Left lung (tissue), 10 donors: ENCODE results near the gene LOXL3. TPM values are rescaled to one million over a fixed set of nuclear protein-coding genes. Genes with fewer than 3 reads are reported as not detected.

Experiments used
- ATAC-seq: fragments of 200-7000 bp; cut with Tn5 transposase; one replicate; pipeline ENCODE4 v1.9.1; 2020; ENCODE audit warnings: moderate library complexity
- DNase-seq, 4 donors: peaks; one replicate each; pipeline ENCODE4 v3.0.0-alpha.2; 2013 to 2020
- H3K27ac ChIP-seq, 2 donors: fragments of 200-600 bp; sonication (generic) in 1 of 2; one replicate each; pipeline versions ENCODE4 v1.5.0 to v1.8.0; 2020 to 2021
- H3K27me3 ChIP-seq, 2 donors: fragments of 200-600 bp; sonication (generic) in 1 of 2; one replicate each; pipeline versions ENCODE4 v1.5.0 to v1.8.0; 2020 to 2021
- H3K36me3 ChIP-seq, 2 donors: fragments of 200-600 bp; sonication (generic) in 1 of 2; one replicate each; pipeline versions ENCODE4 v1.5.0 to v1.8.0; 2020 to 2021
- H3K4me1 ChIP-seq, 2 donors: fragments of 200-600 bp; one replicate each; pipeline ENCODE4 v1.8.0; 2021
- H3K4me3 ChIP-seq, 2 donors: fragments of 200-600 bp; sonication (generic) in 1 of 2; one replicate each; pipeline versions ENCODE4 v1.5.0 to v1.8.0; 2020 to 2021; ENCODE audit warnings: mild to moderate bottlenecking in 1 of 2
- H3K9me3 ChIP-seq, 2 donors: fragments of 200-600 bp; sonication (generic) in 1 of 2; one replicate each; pipeline versions ENCODE4 v1.5.0 to v1.8.0; 2020 to 2021
- intact Hi-C, 2 donors: fragments of 100-400 bp; cut with DNase I; formaldehyde crosslinking; loops; one replicate each; pipeline versions ENCODE4 v1.11.2 to v1.14.2; 2022
- polyA plus RNA-seq, 6 donors: library from polyadenylated mRNA; unstranded; fragments of 120-200 nt; gene quantifications; one replicate each; pipeline ENCODE4 v1.2.1, GENCODE V29; 2013; ENCODE audit not compliant: insufficient read length in 6 of 6
- total RNA-seq, 2 donors: library from RNA; stranded (reverse); fragmentation: NEBNext Ultra II Directional; extraction: Animal tissue kit (Norgen Biotek cat#: 25700); gene quantifications; one replicate each; pipeline ENCODE4 v1.2.1, GENCODE V29; 2021
- TF ChIP-seq, protein P1 (sequence below), 2 donors: fragments of 200-600 bp; sonication (generic) in 1 of 2; IDR thresholded peaks; one replicate each; pipeline versions ENCODE4 v1.5.0 to v1.8.0; 2021; ENCODE audit warnings: antibody characterized with exemption in 2 of 2
- donor health status: DM: no; HTN: yes; CAD: no.
- donor health status: DM: no; HTN: no; CAD: no.

LOXL3 gene
- total and polyA plus RNA-seq, 8 donors: 8.4 to 12.2 (median 10.0) TPM

DNA sequence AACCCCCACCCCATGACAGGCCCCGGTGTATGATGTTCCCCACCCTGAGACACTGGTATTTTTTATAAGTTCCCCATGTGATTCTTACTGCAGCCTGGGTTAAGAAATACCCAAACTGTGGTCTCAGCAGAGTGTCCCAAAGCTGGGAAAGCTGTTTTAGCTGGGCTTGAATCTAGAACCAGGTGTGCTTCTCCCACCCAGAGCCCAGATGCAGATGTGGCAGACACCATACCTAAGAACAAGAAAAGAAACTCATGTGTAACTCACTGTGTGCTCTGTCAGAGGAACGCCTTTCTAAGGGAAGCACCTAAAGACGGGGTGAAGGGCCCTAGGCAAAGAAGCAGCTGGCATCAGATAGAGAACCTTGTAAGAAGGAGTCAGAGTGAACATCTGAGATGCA lies 24.7 kb upstream of the LOXL3 start:
- Histone ChIP-seq H3K27me3 (no peaks in the 10 kb centered on the region), H3K4me1 (peaks cover 6 to 46% of the 10 kb centered on the region in 2 donors), H3K36me3 (no peaks in the 10 kb centered on the region), H3K9me3 (no peaks in the 10 kb centered on the region), H3K27ac (peak overlapping the region in 1 of 2 donors; percentile 89), H3K4me3 (no peak overlapping the region)
- ATAC-seq: no peak
- TF ChIP-seq, protein P1, sequence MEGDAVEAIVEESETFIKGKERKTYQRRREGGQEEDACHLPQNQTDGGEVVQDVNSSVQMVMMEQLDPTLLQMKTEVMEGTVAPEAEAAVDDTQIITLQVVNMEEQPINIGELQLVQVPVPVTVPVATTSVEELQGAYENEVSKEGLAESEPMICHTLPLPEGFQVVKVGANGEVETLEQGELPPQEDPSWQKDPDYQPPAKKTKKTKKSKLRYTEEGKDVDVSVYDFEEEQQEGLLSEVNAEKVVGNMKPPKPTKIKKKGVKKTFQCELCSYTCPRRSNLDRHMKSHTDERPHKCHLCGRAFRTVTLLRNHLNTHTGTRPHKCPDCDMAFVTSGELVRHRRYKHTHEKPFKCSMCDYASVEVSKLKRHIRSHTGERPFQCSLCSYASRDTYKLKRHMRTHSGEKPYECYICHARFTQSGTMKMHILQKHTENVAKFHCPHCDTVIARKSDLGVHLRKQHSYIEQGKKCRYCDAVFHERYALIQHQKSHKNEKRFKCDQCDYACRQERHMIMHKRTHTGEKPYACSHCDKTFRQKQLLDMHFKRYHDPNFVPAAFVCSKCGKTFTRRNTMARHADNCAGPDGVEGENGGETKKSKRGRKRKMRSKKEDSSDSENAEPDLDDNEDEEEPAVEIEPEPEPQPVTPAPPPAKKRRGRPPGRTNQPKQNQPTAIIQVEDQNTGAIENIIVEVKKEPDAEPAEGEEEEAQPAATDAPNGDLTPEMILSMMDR (IDR thresholded peaks at IDR 0.05): no peak
- DNase-seq: no peak
- intact Hi-C loops: no loop called here

DNA sequence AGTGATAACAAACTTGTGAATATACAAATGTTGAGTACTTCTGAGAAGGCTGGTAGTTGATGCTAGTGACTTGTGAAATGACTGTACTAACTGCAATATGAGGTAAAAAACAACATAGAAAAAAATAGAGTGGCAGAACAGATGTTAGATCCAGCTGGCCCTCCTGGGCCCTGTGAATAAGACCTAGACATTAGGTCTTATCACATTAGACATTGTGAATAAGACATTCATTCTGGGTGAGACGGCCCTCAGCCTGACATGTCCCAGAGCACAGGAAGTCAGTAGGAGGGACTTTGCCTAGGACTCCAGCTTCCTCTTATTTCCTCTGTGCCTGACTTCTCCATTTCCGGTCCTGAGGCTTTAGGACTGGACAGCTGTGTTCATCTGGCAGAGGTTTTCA lies 23.7 kb upstream of the LOXL3 start:
- H3K4me1 ChIP-seq: peaks cover 6 to 50% of the 10 kb centered on the region in 2 donors
- no peaks in the 10 kb centered on the region for H3K27me3 ChIP-seq
- peak overlapping the region; percentile 50 to 89 for H3K27ac ChIP-seq
- intact Hi-C loops: no loop called here
- DNase-seq (peak in 1 of 4 donors; percentile 3), ATAC-seq (peak; percentile 68)
- no peaks in the 10 kb centered on the region for H3K9me3 ChIP-seq
- H3K4me3 ChIP-seq: no peak overlapping the region
- H3K36me3 ChIP-seq: no peaks in the 10 kb centered on the region
- TF ChIP-seq, protein P1 (IDR thresholded peaks at IDR 0.05): no peak

DNA sequence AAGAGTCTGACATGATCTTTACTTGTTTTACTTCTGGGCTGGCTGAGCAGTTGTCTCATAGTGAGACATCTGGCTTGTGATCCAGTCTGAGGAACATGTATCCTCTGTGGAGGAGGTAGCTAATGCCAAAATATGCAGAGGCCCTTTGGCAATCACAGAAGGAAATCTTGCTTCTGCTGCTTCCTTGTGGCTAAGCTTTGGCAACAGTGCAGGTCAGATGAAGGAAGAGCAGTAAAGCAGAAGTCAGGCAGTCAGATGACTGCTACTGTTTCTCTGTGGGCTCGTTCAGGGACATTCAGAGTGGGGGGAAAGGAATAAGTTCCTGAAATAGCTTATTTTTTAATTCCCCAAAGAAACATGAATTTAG lies 23.1 kb upstream of the LOXL3 start:
- Histone ChIP-seq H3K36me3 (no peaks in the 10 kb centered on the region), H3K9me3 (no peaks in the 10 kb centered on the region), H3K27me3 (no peaks in the 10 kb centered on the region), H3K4me3 (no peak overlapping the region), H3K27ac (peak overlapping the region; percentile 50 to 89), H3K4me1 (peaks cover 6 to 50% of the 10 kb centered on the region in 2 donors)
- intact Hi-C loops: no loop called here
- DNase-seq (peak in 1 of 4 donors; percentile 51), ATAC-seq (peak; percentile 79)
- TF ChIP-seq, protein P1 (IDR thresholded peaks at IDR 0.05): no peak

DNA sequence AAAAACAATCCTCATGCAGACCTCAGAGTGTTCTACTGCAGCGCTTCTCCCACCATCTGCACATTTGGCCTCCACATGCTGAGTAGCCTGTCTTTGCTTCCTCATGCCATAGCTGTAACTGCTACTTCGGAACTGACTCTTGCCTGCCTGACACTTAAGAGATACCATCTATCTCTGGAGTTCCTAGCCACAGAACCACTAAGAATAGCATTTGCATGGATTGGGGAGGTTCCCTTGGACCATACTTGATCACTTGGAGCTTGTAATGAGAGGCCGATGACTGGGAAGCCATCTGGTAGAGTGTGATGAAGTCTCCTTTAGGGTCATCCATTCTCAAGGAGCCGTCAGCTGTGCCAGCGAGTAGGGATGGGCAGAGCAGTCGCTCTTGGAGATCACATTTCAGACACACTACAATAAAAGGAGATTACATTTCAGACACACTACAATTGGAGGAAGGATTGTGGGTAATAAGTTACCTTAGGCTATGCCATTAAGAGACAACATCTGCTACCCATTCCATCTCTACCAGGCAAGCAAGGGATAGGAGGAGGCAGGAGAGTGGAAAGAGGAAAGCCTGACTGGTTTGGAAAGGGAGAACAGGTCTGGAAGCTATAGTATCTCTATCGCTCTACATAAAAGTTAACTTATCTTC lies 22.6 kb upstream of the LOXL3 start:
- intact Hi-C loops: no loop called here
- H3K27ac ChIP-seq: peak overlapping the region; percentile 50 to 89
- TF ChIP-seq, protein P1 (IDR thresholded peaks at IDR 0.05): no peak
- H3K27me3 ChIP-seq: no peaks in the 10 kb centered on the region
- H3K9me3 ChIP-seq: no peaks in the 10 kb centered on the region
- no peak overlapping the region for H3K4me3 ChIP-seq
- DNase-seq: no peak
- peaks cover 6 to 50% of the 10 kb centered on the region in 2 donors for H3K4me1 ChIP-seq
- no peaks in the 10 kb centered on the region for H3K36me3 ChIP-seq
- peak; percentile 8 for ATAC-seq

DNA sequence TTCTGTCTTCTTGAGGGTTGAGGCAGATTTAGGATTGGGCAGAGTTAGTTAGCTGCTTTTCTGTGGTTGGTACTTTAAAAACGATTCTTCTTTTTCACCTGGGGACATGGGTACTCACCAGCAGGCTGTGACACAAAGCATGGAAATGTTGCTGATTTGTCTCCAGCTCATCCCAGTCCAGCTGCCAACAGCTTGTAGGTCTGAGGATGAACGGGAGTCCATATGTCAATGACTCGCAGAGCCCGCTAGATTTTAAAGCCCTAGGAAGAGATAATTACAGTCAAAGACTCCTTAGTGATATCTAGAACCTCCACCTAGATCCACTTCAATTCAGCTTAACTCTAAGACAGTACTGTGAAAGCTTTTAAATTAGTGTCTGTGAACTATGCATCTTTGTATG lies 21.6 kb upstream of the LOXL3 start:
- H3K4me3 ChIP-seq: no peak overlapping the region
- peak overlapping the region in 1 of 2 donors; percentile 89 for H3K27ac ChIP-seq
- ATAC-seq (no peak), DNase-seq (no peak)
- no peaks in the 10 kb centered on the region for H3K27me3 ChIP-seq
- intact Hi-C loops: no loop called here
- H3K4me1 ChIP-seq: peaks cover 6 to 50% of the 10 kb centered on the region in 2 donors
- no peaks in the 10 kb centered on the region for H3K9me3 ChIP-seq
- no peaks in the 10 kb centered on the region for H3K36me3 ChIP-seq
- TF ChIP-seq, protein P1 (IDR thresholded peaks at IDR 0.05): no peak
